C4-2B (cell line): ENCODE measurements around the gene UFC1.

Experiments used
- CTCF ChIP-seq: fragments of 450-650 bp; conservative IDR thresholded peaks from 2 replicates; pipeline ENCODE4 v1.5.1; 2017; ENCODE audit warnings: mild to moderate bottlenecking
- ZFX ChIP-seq: fragments of 450-650 bp; IDR thresholded peaks from 2 replicates; pipeline ENCODE4 v1.6.1; 2017

GRCh38 chr1:161115132-161115711 lies 38.6 kb upstream of the UFC1 start:
- TF ChIP-seq CTCF (no peak), ZFX (no peak)
